ENCODE measurements around the gene PAPSS1. TPM values are rescaled to one million over a fixed set of nuclear protein-coding genes. Genes with fewer than 3 reads are reported as not detected.

Gene PAPSS1
- total and polyA plus RNA-seq, 9 of the 15 experiments (the other 6 are each of a cell fraction or from before 2014, with no cell fraction given): 21.1 to 53.9 (median 41.9) TPM

DNA sequence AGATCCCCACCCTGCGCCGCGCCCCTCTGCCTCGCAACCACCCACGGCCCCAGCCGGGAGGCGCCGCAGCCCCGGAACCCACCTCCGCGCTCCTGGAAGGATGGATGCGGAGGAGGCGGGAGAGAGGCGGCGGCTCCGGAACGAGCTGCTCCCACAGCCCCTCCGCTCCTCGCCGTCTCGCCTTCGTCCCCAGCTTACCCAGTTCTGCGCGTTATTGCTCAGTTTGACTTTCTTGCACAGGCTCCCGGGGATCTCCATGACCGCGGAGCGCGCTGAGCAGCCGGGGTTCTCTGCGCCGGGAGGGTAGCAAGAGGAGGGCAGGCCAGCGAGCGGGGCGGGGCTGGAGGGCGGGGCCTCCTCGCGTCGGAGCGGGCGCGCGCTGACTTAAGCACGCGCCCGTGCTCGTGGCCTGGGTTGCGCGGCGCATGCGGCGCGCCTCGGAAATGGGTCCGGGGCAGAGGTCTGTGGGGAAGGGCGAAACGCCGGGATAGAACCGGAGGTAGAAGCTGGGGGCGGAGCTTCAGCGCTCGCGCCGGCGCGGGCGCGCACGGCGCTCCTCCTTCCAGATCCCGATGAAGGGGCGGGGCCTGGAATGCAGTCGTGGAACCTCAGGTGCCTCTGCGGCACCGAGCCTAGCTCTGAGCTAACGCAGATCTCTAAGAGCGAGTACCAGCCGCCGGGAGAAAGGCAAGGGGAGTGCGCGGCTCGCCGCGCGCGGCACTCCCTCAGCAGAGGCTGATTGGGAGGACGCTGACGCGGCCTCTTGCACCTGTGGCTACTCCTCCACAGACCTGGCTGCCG is at the start of gene PAPSS1 (continued):
- TF ChIP-seq CBFA2T3 (IDR thresholded peaks at IDR 0.05): no peak
- no peak for TF ChIP-seq ZNF584 (CRISPR knock-in tag; IDR thresholded peaks at IDR 0.05; ENCODE audit: low read depth)
- TF ChIP-seq ARID2 (IDR thresholded peaks at IDR 0.05): no peak
- TF ChIP-seq MAZ (CRISPR knock-in tag; conservative IDR thresholded peaks at IDR 0.05 in 1 of 2, IDR thresholded peaks at IDR 0.05 in 1 of 2): peak in 1 of 2 experiments; percentile 48; a peak in 1 of 4 replicates
- TF ChIP-seq, protein P1, sequence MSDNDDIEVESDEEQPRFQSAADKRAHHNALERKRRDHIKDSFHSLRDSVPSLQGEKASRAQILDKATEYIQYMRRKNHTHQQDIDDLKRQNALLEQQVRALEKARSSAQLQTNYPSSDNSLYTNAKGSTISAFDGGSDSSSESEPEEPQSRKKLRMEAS (CRISPR knock-in tag; IDR thresholded peaks at IDR 0.05): peak; percentile 79
- TF ChIP-seq, protein P2, sequence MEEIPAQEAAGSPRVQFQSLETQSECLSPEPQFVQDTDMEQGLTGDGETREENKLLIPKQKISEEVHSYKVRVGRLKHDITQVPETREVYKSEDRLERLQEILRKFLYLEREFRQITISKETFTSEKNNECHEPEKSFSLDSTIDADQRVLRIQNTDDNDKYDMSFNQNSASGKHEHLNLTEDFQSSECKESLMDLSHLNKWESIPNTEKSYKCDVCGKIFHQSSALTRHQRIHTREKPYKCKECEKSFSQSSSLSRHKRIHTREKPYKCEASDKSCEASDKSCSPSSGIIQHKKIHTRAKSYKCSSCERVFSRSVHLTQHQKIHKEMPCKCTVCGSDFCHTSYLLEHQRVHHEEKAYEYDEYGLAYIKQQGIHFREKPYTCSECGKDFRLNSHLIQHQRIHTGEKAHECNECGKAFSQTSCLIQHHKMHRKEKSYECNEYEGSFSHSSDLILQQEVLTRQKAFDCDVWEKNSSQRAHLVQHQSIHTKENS (CRISPR knock-in tag; IDR thresholded peaks at IDR 0.05): no peak
- TF ChIP-seq ZNF253 (CRISPR knock-in tag; conservative IDR thresholded peaks at IDR 0.05): no peak
- TF ChIP-seq ZBTB1 (CRISPR knock-in tag; IDR thresholded peaks at IDR 0.05; ENCODE audit: borderline replicate concordance, low read depth): no peak; the same call in 1 of the 2 replicates
- TF ChIP-seq, protein P3, sequence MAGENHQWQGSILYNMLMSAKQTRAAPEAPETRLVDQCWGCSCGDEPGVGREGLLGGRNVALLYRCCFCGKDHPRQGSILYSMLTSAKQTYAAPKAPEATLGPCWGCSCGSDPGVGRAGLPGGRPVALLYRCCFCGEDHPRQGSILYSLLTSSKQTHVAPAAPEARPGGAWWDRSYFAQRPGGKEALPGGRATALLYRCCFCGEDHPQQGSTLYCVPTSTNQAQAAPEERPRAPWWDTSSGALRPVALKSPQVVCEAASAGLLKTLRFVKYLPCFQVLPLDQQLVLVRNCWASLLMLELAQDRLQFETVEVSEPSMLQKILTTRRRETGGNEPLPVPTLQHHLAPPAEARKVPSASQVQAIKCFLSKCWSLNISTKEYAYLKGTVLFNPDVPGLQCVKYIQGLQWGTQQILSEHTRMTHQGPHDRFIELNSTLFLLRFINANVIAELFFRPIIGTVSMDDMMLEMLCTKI (IDR thresholded peaks at IDR 0.05; ENCODE audit: partially characterized antibody): no peak
- TF ChIP-seq, protein P4, sequence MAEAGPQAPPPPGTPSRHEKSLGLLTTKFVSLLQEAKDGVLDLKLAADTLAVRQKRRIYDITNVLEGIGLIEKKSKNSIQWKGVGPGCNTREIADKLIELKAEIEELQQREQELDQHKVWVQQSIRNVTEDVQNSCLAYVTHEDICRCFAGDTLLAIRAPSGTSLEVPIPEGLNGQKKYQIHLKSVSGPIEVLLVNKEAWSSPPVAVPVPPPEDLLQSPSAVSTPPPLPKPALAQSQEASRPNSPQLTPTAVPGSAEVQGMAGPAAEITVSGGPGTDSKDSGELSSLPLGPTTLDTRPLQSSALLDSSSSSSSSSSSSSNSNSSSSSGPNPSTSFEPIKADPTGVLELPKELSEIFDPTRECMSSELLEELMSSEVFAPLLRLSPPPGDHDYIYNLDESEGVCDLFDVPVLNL (CRISPR knock-in tag; IDR thresholded peaks at IDR 0.05; ENCODE audit: low read depth): no peak
- TF ChIP-seq ZNF232 (CRISPR knock-in tag; IDR thresholded peaks at IDR 0.05): no peak
- no peak for TF ChIP-seq NCOA2 (IDR thresholded peaks at IDR 0.05; ENCODE audit: partially characterized antibody in 2 of 2)
- TF ChIP-seq, protein P5, sequence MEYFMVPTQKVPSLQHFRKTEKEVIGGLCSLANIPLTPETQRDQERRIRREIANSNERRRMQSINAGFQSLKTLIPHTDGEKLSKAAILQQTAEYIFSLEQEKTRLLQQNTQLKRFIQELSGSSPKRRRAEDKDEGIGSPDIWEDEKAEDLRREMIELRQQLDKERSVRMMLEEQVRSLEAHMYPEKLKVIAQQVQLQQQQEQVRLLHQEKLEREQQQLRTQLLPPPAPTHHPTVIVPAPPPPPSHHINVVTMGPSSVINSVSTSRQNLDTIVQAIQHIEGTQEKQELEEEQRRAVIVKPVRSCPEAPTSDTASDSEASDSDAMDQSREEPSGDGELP (CRISPR knock-in tag; IDR thresholded peaks at IDR 0.05; ENCODE audit: borderline replicate concordance): peak; percentile 49
- TF ChIP-seq EGR1 (conservative IDR thresholded peaks at IDR 0.05): peak; percentile 63
- TF ChIP-seq, protein P6, sequence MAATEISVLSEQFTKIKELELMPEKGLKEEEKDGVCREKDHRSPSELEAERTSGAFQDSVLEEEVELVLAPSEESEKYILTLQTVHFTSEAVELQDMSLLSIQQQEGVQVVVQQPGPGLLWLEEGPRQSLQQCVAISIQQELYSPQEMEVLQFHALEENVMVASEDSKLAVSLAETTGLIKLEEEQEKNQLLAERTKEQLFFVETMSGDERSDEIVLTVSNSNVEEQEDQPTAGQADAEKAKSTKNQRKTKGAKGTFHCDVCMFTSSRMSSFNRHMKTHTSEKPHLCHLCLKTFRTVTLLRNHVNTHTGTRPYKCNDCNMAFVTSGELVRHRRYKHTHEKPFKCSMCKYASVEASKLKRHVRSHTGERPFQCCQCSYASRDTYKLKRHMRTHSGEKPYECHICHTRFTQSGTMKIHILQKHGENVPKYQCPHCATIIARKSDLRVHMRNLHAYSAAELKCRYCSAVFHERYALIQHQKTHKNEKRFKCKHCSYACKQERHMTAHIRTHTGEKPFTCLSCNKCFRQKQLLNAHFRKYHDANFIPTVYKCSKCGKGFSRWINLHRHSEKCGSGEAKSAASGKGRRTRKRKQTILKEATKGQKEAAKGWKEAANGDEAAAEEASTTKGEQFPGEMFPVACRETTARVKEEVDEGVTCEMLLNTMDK (IDR thresholded peaks at IDR 0.05; ENCODE audit: borderline replicate concordance, insufficient read depth, low read depth, low read length, poor library complexity, severe bottlenecking): peak; percentile 6
- TF ChIP-seq NR3C1 (CRISPR knock-in tag; IDR thresholded peaks at IDR 0.05): no peak
- TF ChIP-seq RFX1 (IDR thresholded peaks at IDR 0.05): no peak
- TF ChIP-seq ZNF79 (CRISPR knock-in tag; IDR thresholded peaks at IDR 0.05; ENCODE audit: low read depth): no peak

All from K562 (cell line).